C4-2B (cell line): ENCODE data around the gene CACNA1H.

Source experiments
- H3K27ac ChIP-seq: fragments of 450-650 bp; 2 replicates; pipeline ENCODE4 v1.5.1; 2017
- CTCF ChIP-seq: fragments of 450-650 bp; conservative IDR thresholded peaks from 2 replicates; pipeline ENCODE4 v1.5.1; 2017; ENCODE audit warnings: mild to moderate bottlenecking
- ZFX ChIP-seq: fragments of 450-650 bp; IDR thresholded peaks from 2 replicates; pipeline ENCODE4 v1.6.1; 2017

CACNA1H gene

DNA sequence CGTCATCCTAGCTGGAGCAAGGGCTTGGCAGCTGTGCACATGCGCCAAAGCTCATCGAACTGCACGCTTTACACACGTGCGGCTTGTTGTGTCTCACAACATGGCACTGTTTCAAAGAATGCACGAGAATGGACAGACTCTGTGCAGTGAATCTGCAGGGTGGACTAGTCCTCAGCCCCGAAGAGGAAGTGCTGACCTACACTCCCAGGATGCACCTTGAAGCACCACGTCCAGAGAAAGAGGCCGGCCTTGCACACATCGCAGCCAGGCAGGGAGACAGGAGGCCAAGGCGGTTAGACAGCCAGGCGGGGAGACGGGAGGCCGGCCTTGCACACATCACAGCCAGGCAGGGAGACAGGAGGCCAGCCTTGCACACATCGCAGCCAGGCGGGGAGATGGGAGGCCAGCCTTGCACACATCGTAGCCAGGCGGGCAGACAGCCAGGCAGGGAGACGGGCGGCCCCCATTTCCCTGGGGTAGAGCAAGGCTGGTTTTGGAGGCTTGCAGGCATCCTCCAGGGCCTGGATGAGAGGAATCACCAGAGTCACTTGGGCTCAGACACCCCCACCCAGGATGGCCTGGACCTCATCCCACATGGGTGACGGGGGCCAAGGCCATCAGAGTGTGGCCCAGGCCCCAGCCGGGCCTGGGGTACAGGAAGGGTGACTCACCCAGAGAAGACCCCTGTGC, 9.0 kb upstream of the CACNA1H start:
- TF ChIP-seq ZFX: no peak
- no peak for TF ChIP-seq CTCF
- no peak overlapping the region for H3K27ac ChIP-seq

DNA sequence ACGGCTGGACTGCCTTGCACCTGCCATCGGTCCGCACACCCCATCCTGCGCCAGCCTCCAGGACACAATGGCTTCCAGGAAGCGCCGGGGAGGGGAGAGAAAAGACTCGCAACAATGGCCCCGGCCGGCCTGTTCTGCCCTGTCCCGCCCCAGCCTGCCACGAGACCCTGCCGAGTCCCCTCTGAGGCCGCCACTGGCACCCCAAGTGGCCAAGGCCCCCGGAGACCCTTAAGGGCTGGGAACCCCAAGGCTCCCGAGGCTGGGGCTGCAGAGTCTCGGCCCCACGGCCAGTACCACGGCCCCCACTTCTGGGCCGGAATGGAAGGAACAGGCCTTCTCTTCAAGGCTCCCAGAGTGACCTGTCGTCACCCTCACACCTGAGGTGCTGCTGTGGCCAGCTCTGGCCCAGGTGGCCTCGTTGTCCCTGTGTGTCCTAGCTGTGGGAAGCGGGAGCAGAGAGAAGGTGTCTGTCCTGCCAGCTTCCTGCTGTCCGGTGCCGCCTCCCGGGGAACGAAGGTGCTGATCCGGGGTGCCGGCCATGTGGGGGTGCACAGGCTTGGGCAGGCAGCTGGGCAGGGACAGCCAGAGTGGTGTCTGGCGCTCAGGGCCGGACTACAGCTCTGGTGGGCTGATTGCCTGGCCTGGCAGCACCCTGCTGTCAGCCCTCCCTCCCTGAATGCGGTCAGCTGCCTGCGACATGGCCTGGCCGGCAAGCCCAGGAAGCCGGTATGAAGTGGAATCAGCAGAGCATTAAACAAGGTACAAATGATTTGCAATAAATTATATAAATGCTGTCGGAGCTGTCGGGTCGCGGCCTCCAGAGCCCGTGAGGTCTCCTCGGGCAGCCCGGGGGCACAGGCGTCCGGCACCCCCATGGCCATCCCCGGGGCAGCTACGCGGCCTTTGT, 8.2 kb upstream of the CACNA1H start:
- H3K27ac ChIP-seq: no peak overlapping the region
- TF ChIP-seq ZFX: no peak
- TF ChIP-seq CTCF: no peak

GRCh38 chr16:1145383-1146100, 7.4 kb upstream of the CACNA1H start:
- no peak for TF ChIP-seq CTCF
- no peak for TF ChIP-seq ZFX
- no peak overlapping the region for H3K27ac ChIP-seq

GRCh38 chr16:1146409-1146808, 6.5 kb upstream of the CACNA1H start:
- TF ChIP-seq ZFX: no peak
- no peak for TF ChIP-seq CTCF
- H3K27ac ChIP-seq: no peak overlapping the region

DNA sequence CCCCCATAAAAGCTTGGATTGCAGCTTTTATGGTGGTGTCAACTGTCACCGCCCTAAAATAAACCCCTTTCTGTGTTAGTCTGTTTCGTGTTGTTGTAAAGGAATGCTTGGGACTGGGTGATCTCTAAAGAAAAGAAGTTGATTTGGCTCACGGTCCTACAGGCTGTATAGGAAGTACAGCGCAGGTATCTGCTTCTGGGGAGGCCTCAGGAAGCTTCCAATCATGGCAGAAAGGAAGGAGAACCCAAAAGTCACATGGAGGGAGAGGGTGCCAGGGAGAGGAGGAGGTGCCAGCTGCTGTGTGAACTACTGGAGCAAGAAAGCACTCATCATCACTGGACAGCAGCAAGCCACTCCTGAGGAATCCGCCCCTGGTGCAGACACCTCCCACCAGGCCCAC, 5.9 kb upstream of the CACNA1H start:
- TF ChIP-seq CTCF (no peak), ZFX (no peak)
- H3K27ac ChIP-seq: no peak overlapping the region

DNA sequence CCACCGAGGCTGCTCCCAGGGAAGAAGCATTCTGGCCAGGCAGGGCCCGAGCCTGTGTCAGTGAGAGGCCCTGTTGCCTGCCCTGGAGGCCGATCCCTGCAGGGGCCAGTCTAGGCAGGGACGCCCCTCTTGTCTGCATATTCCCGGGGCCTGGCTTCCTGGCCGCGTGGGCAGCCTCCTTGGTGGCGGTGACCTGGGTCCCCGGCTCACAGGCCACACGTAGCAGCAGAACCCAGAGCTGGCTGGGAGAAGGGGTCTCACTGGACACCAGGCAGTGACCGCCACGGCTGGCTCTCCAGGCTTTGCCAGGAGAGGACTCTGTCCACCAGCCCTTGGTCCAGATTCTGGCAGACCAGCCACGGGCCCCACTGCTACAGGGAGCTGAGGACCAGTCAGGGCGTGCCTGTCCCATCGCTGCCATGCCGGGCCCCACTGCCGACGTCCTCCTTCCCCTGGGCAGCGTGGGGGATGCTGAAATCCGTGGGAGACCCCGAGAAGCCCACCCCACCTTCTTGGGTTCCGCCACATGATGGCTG, 3.7 kb upstream of the CACNA1H start:
- no peak for TF ChIP-seq CTCF
- no peak for TF ChIP-seq ZFX

More for the DNA sequence above, 3.7 kb upstream of the CACNA1H start:
- no peak overlapping the region for H3K27ac ChIP-seq
